C4-2B (cell line): ENCODE measurements around the gene LRRC10.
A peak's percentile ranks its signal among the peaks of the same experiment; 100 is the strongest.

Experiments used
- H3K27ac ChIP-seq: fragments of 450-650 bp; 2 replicates; pipeline ENCODE4 v1.5.1; 2017
- ZFX ChIP-seq: fragments of 450-650 bp; IDR thresholded peaks from 2 replicates; pipeline ENCODE4 v1.6.1; 2017
- TF ChIP-seq, protein P1 (sequence below): fragments of 450-650 bp; conservative IDR thresholded peaks from 2 replicates; pipeline ENCODE4 v1.5.1; 2017; ENCODE audit warnings: mild to moderate bottlenecking

LRRC10 gene

GRCh38 chr12:69569236-69569635 lies 41.5 kb downstream of the LRRC10 start:
- H3K27ac ChIP-seq: no peak overlapping the region
- TF ChIP-seq, protein P1, sequence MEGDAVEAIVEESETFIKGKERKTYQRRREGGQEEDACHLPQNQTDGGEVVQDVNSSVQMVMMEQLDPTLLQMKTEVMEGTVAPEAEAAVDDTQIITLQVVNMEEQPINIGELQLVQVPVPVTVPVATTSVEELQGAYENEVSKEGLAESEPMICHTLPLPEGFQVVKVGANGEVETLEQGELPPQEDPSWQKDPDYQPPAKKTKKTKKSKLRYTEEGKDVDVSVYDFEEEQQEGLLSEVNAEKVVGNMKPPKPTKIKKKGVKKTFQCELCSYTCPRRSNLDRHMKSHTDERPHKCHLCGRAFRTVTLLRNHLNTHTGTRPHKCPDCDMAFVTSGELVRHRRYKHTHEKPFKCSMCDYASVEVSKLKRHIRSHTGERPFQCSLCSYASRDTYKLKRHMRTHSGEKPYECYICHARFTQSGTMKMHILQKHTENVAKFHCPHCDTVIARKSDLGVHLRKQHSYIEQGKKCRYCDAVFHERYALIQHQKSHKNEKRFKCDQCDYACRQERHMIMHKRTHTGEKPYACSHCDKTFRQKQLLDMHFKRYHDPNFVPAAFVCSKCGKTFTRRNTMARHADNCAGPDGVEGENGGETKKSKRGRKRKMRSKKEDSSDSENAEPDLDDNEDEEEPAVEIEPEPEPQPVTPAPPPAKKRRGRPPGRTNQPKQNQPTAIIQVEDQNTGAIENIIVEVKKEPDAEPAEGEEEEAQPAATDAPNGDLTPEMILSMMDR: no peak
- no peak for TF ChIP-seq ZFX

DNA sequence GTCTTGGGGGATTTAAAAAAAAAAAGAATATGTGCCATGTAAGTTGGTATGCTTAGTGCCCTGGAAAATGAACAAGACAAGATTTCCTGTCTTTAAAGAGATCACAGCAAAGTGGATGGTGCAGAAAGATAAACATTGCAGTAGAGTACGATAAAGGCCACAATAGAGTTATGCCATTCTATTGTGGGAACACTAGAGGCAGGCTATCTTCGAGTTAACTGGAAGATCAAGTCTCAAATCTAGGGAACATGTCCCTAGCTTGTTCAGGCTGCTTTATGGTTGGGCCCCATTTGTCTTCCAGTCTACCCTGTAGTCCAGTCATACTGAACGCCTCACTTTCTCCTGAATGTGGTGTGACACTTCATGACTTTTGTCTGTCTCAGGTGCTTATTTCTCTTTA lies 44.1 kb downstream of the LRRC10 start:
- H3K27ac ChIP-seq: no peak overlapping the region

GRCh38 chr12:69563166-69563762 lies 47.4 kb downstream of the LRRC10 start:
- TF ChIP-seq, protein P1: no peak
- TF ChIP-seq ZFX: no peak
- H3K27ac ChIP-seq: no peak overlapping the region

More for the DNA sequence above, 44.1 kb downstream of the LRRC10 start:
- TF ChIP-seq, protein P1: peak; percentile 14
- no peak for TF ChIP-seq ZFX
